ENCODE data around the gene SEPTIN5. TPM values are rescaled to one million over a fixed set of nuclear protein-coding genes. Genes with fewer than 3 reads are reported as not detected.

Gene SEPTIN5
- total RNA-seq, 3 donors from 2014 or later, result 0.38 to 1.3 (median 1.1) TPM

- no peaks in the 10 kb centered on the region for H3K4me1 Mint-ChIP-seq (ENCODE audit: low read depth)
- ATAC-seq, result no peak
Measured at GRCh38 chr22:19707347-19708290, 6.7 kb upstream of the SEPTIN5 start.

DNA sequence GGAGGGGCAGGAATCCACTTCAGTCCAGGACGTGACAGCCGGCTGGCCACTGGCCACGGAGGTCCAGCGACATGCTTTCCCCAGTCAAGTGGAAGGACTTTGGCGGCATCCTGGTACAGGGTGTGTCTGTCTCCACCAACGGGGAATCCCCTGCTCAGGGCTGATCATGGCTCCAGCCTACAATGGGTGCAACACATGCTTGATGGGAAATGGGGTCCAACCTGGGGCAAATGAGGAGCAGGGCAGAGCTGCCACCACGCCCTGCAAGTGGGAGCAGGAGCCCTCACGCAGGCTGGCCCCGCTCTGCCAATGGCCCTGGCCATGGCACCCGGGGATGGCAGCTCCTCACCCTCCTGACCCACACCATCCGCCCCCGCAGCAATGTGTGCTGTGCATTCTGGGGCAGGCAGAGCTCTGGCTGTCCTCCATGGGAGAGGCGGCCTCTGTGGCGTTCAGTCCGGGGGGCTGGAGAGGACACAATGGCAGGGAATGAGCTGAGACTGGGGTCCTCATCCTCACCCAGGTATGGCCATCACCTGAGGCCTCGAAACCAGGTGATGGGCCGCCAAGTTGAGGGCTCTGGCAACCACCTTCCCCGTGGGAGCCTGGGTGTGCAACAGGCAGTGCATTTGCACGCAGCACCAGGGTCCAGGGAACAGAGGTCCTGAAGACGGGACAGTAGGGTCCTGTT lies 5.8 kb upstream of the SEPTIN5 start:
- no peak for ATAC-seq
- Mint-ChIP-seq H3K27me3 (ENCODE audit: low read depth) (peaks cover 11% of the 10 kb centered on the region), H3K36me3 (ENCODE audit: insufficient read depth) (no peaks in the 10 kb centered on the region)

More at GRCh38 chr22:19707347-19708290, 6.7 kb upstream of the SEPTIN5 start:
- no peaks in the 10 kb centered on the region for H3K36me3 Mint-ChIP-seq (ENCODE audit: insufficient read depth)
- peaks cover 2% of the 10 kb centered on the region for H3K27me3 Mint-ChIP-seq (ENCODE audit: low read depth)
- H3K9me3 Mint-ChIP-seq, result no peaks in the 10 kb centered on the region
- peak; percentile 3 for DNase-seq
- no peak overlapping the region for H3K4me3 Mint-ChIP-seq

GRCh38 chr22:19709063-19709769 lies 5.1 kb upstream of the SEPTIN5 start:
- H3K9me3 Mint-ChIP-seq, result no peaks in the 10 kb centered on the region
- no peaks in the 10 kb centered on the region for H3K36me3 Mint-ChIP-seq (ENCODE audit: insufficient read depth)
- H3K4me3 Mint-ChIP-seq, result no peak overlapping the region
- H3K27me3 Mint-ChIP-seq (ENCODE audit: low read depth), result peaks cover 15% of the 10 kb centered on the region
- no peak for ATAC-seq
- peaks cover 2% of the 10 kb centered on the region for H3K4me1 Mint-ChIP-seq (ENCODE audit: low read depth)
- DNase-seq, result no peak

More for the DNA sequence above, 5.8 kb upstream of the SEPTIN5 start:
- no peak for DNase-seq
- H3K9me3 Mint-ChIP-seq, result no peaks in the 10 kb centered on the region
- no peak overlapping the region for H3K4me3 Mint-ChIP-seq
- H3K4me1 Mint-ChIP-seq (ENCODE audit: low read depth), result no peaks in the 10 kb centered on the region

GRCh38 chr22:19710020-19710768 lies 4.1 kb upstream of the SEPTIN5 start:
- H3K4me3 Mint-ChIP-seq, result no peak overlapping the region
- DNase-seq (no peak), ATAC-seq (no peak)
- no peaks in the 10 kb centered on the region for H3K9me3 Mint-ChIP-seq
- no peaks in the 10 kb centered on the region for H3K36me3 Mint-ChIP-seq (ENCODE audit: insufficient read depth)
- H3K27me3 Mint-ChIP-seq (ENCODE audit: low read depth), result peaks cover 15% of the 10 kb centered on the region
- peaks cover 2% of the 10 kb centered on the region for H3K4me1 Mint-ChIP-seq (ENCODE audit: low read depth)

DNA sequence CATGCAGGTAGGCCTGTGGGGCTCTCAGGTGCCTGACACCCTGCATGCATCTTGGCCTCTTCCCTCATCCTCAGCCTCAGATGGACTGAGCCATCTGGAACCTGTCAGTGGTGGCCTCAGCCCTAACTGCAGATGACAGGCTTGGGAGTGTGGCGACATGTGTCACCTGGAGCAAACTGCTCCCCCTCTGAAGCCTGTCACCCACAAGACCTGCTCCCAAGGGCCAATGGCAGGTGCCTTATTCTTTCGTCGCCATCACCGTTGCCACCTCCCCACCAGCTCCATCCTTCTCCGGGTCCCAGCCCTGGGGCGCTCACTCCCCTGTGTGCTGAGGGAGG lies 3.6 kb upstream of the SEPTIN5 start:
- peaks cover 2% of the 10 kb centered on the region for H3K4me1 Mint-ChIP-seq (ENCODE audit: low read depth)
- H3K36me3 Mint-ChIP-seq (ENCODE audit: insufficient read depth), result no peaks in the 10 kb centered on the region
- ATAC-seq (no peak), DNase-seq (no peak)
- peaks cover 15% of the 10 kb centered on the region for H3K27me3 Mint-ChIP-seq (ENCODE audit: low read depth)
- H3K4me3 Mint-ChIP-seq, result no peak overlapping the region
- no peaks in the 10 kb centered on the region for H3K9me3 Mint-ChIP-seq

- no peak for DNase-seq
- Mint-ChIP-seq H3K4me1 (ENCODE audit: low read depth) (peaks cover 5% of the 10 kb centered on the region), H3K9me3 (no peaks in the 10 kb centered on the region), H3K36me3 (ENCODE audit: insufficient read depth) (no peaks in the 10 kb centered on the region), H3K4me3 (peak overlapping the region; percentile 63), H3K27me3 (ENCODE audit: low read depth) (peaks cover 22% of the 10 kb centered on the region)
- ATAC-seq, result no peak
Measured at GRCh38 chr22:19713245-19713644, 1.1 kb upstream of the SEPTIN5 start.

DNA sequence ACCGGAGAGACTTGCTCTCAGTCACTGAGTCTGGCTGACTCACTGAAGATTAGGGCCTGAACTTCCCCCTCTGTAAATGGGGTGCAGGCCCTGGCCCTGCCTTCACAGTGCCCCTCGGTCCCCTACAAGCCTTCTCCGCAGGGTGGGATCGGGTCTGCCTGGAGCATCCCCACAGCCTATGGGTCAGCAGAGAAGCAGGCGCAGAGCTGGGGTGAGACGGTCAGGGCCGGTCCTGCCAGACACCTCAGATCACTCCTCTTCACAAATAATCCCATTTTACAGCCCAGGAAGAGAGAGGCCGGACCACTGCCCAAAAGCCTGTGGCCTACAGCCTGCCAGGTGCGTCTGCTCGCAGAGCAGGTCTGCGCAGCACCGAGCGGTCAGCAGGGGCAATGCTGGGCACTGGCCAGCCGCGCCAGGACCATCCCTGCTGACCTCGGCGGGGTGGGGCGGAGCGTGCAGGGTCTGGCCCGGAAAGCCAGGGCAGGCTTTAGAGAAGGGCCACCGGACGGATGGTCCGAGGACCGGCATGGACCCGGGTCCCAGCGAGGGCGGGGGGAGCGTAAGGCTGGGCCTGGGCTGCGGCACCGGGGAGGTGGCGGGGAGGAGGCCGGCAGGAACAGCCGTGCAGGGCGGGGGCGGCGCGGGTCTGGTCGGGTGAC lies 522 bp upstream of the SEPTIN5 start:
- ATAC-seq (no peak), DNase-seq (no peak)
- Mint-ChIP-seq H3K4me3 (peak overlapping the region; percentile 63), H3K9me3 (no peaks in the 10 kb centered on the region), H3K27me3 (ENCODE audit: low read depth) (peaks cover 22% of the 10 kb centered on the region), H3K36me3 (ENCODE audit: insufficient read depth) (no peaks in the 10 kb centered on the region), H3K4me1 (ENCODE audit: low read depth) (peaks cover 5% of the 10 kb centered on the region)

- Mint-ChIP-seq H3K27me3 (ENCODE audit: low read depth) (peaks cover 32% of the 10 kb centered on the region), H3K4me1 (ENCODE audit: low read depth) (peaks cover 14% of the 10 kb centered on the region), H3K4me3 (peak overlapping the region; percentile 47), H3K9me3 (no peaks in the 10 kb centered on the region), H3K36me3 (ENCODE audit: insufficient read depth) (no peaks in the 10 kb centered on the region)
- DNase-seq, result no peak
- no peak for ATAC-seq
Measured at GRCh38 chr22:19715188-19715930, 1.1 kb downstream of the SEPTIN5 start.

DNA sequence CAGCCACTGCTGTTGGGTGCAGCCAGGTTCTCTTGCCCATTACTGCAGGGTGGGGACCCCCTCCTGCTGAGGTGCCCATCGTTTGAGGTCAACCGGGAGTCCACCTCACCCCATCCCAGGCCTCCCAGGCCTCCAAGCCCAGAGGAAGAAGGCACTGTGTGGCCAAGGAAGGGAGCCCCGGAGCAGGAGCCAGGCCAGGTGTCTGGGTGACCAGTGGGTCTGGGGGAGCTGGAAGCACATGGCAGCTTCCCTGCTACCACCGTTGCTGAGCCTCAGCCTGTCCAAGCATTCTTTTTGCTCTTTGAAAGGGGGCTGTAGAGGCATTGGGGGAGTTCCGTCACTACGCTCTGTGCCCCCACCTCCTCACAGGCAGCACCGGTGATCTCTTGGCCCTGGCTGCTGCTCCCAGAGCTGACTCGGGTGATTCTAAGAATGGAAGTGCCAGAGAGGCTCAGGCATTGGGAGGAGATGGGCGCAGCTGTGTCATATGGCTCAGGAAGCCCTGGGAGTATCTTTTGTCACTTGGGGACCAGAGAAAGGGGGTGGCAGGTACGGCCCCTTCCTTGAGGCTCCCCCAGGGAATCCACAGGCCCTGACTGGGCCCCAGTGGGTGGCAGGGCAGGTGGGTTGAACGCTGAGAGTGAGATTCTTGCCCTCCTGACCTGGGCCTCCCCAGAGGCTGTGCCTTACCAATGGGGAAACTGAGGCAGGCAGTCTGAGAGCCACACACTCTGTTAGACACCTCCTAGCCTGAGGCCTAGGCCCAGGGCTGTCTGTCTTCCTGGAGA lies 1.9 kb downstream of the SEPTIN5 start:
- Mint-ChIP-seq H3K4me1 (ENCODE audit: low read depth) (peaks cover 14% of the 10 kb centered on the region), H3K4me3 (no peak overlapping the region)

GRCh38 chr22:19716829-19717105 lies 2.5 kb downstream of the SEPTIN5 start:
- no peaks in the 10 kb centered on the region for H3K36me3 Mint-ChIP-seq (ENCODE audit: insufficient read depth)
- peaks cover 45% of the 10 kb centered on the region for H3K27me3 Mint-ChIP-seq (ENCODE audit: low read depth)
- DNase-seq (no peak), ATAC-seq (no peak)
- peaks cover 15% of the 10 kb centered on the region for H3K4me1 Mint-ChIP-seq (ENCODE audit: low read depth)
- no peak overlapping the region for H3K4me3 Mint-ChIP-seq
- no peaks in the 10 kb centered on the region for H3K9me3 Mint-ChIP-seq

More for the DNA sequence above, 1.9 kb downstream of the SEPTIN5 start:
- peaks cover 41% of the 10 kb centered on the region for H3K27me3 Mint-ChIP-seq (ENCODE audit: low read depth)
- no peaks in the 10 kb centered on the region for H3K9me3 Mint-ChIP-seq
- no peaks in the 10 kb centered on the region for H3K36me3 Mint-ChIP-seq (ENCODE audit: insufficient read depth)
- no peak for DNase-seq
- no peak for ATAC-seq

DNA sequence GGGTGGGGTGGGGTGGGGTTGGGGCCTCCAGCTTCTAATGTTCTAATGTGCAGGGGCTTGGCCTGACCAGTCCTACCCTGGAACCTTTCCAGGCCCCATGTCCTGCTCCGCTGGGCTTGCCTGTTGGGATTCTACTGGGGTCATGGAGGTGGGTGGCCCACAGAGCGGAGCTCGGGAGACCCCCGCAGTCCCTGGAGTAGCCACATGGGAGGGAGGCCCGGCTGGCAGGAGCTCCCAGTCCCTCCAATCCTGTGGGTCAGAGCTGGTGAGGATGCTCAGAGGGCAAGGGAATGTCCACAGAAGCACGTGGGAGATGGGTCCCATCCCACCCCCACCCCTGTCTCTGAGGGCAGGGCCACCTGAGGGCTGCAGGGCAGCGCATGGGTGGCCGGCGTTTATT lies 2.9 kb downstream of the SEPTIN5 start:
- DNase-seq (no peak), ATAC-seq (no peak)
- no peaks in the 10 kb centered on the region for H3K36me3 Mint-ChIP-seq (ENCODE audit: insufficient read depth)
- H3K9me3 Mint-ChIP-seq, result no peaks in the 10 kb centered on the region
- peaks cover 47% of the 10 kb centered on the region for H3K27me3 Mint-ChIP-seq (ENCODE audit: low read depth)
- peaks cover 15% of the 10 kb centered on the region for H3K4me1 Mint-ChIP-seq (ENCODE audit: low read depth)
- H3K4me3 Mint-ChIP-seq, result no peak overlapping the region

- peaks cover 50% of the 10 kb centered on the region for H3K27me3 Mint-ChIP-seq (ENCODE audit: low read depth)
- ATAC-seq (peak; percentile 89 to 91), DNase-seq (peak; percentile 81)
- peak overlapping the region; percentile 62 for H3K4me3 Mint-ChIP-seq
- H3K36me3 Mint-ChIP-seq (ENCODE audit: insufficient read depth), result no peaks in the 10 kb centered on the region
- peaks cover 15% of the 10 kb centered on the region for H3K4me1 Mint-ChIP-seq (ENCODE audit: low read depth)
- H3K9me3 Mint-ChIP-seq, result no peaks in the 10 kb centered on the region
Measured at GRCh38 chr22:19717691-19718455, 3.6 kb downstream of the SEPTIN5 start.

All from activated T-cell treated with anti-CD3 and anti-CD28 coated beads, Interleukin-2, amount 50 U/mL, for 4 hours (primary cell).